ENCODE data around the gene PRSS1.
A peak's percentile ranks its signal among the peaks of the same experiment; 100 is the strongest.
"Not testable (repeated sequence)": the region's sequence is repeated elsewhere in the genome, so short reads cannot be mapped to it uniquely, and the experiment has no call there.

Gene PRSS1

GRCh38 chr7:142746264-142746663 lies 3.0 kb upstream of the PRSS1 start:
- no peak for DNase-seq (ENCODE audit: low read depth)

GRCh38 chr7:142748410-142748809 lies 862 bp upstream of the PRSS1 start:
- DNase-seq (ENCODE audit: low read depth), result not testable (repeated sequence)

- no peak for DNase-seq (ENCODE audit: low read depth)
Observed at GRCh38 chr7:142750321-142750938, 1.2 kb downstream of the PRSS1 start.

DNA sequence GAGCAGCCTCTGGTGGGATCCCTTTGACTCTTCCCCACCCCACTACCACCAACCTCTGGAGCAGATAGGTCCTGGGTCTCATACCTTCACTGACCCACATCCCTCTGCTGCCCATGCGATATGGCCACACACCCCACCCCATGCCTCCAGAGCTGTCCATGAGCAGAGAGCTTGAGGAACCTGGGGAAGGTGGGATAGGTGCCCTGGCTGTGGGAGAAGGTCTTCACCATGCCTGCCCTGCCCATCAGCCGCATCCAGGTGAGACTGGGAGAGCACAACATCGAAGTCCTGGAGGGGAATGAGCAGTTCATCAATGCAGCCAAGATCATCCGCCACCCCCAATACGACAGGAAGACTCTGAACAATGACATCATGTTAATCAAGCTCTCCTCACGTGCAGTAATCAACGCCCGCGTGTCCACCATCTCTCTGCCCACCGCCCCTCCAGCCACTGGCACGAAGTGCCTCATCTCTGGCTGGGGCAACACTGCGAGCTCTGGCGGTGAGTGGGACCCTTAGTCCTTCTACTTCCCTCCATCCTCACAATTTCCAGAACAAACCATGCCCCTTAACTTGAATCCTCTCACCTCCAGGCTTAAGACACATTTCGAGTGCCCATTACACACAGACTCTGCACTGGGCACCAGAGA lies 2.4 kb downstream of the PRSS1 start:
- DNase-seq (ENCODE audit: low read depth), result not testable (repeated sequence)

DNA sequence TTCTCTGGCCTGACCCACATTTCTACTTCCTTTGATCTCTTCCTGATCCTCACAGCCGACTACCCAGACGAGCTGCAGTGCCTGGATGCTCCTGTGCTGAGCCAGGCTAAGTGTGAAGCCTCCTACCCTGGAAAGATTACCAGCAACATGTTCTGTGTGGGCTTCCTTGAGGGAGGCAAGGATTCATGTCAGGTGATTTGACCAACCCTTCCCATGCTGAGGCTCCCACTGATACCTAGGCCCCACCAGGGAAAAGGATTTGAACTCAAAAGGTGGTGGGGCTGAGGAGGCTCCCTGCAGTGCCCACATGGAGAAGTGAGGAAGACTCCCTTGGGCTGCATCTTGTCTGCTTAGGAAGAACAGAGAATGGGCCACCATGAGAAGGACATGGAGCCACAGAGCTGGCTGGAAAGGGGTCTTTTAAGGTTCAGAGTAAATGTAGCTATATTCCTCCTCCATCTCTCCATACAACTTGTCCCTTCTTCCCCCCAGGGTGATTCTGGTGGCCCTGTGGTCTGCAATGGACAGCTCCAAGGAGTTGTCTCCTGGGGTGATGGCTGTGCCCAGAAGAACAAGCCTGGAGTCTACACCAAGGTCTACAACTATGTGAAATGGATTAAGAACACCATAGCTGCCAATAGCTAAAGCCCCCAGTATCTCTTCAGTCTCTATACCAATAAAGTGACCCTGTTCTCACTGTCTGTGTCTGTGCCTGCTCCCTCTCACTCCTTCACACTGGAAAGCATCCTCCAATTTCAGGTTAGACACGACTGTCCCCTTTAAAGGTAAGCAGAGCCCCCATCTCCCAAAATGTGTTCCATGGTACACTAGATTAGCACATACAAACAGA lies 3.3 kb downstream of the PRSS1 start:
- no peak for DNase-seq (ENCODE audit: low read depth)

DNA sequence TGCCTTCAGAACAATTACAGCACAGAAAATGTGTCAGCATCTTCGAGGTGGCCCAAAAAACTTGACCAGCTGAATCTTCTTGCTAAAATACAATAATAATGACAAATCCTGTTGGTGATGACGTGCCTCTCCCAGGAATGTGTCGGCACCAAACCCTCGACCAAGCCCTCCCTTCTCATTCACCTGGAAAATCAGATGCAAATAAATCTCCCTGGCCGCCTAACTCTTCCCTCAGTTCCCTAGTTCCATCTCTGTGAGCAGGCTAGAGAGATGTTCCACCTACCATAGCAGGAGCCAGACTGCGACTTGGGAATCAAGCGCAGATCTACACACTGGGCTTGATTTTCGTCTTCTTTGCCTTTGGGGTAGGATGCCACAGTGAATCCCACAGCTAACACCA lies 4.1 kb downstream of the PRSS1 start:
- no peak for DNase-seq (ENCODE audit: low read depth)

GRCh38 chr7:142753925-142754491 lies 4.7 kb downstream of the PRSS1 start:
- DNase-seq (ENCODE audit: low read depth), result not testable (repeated sequence)

DNA sequence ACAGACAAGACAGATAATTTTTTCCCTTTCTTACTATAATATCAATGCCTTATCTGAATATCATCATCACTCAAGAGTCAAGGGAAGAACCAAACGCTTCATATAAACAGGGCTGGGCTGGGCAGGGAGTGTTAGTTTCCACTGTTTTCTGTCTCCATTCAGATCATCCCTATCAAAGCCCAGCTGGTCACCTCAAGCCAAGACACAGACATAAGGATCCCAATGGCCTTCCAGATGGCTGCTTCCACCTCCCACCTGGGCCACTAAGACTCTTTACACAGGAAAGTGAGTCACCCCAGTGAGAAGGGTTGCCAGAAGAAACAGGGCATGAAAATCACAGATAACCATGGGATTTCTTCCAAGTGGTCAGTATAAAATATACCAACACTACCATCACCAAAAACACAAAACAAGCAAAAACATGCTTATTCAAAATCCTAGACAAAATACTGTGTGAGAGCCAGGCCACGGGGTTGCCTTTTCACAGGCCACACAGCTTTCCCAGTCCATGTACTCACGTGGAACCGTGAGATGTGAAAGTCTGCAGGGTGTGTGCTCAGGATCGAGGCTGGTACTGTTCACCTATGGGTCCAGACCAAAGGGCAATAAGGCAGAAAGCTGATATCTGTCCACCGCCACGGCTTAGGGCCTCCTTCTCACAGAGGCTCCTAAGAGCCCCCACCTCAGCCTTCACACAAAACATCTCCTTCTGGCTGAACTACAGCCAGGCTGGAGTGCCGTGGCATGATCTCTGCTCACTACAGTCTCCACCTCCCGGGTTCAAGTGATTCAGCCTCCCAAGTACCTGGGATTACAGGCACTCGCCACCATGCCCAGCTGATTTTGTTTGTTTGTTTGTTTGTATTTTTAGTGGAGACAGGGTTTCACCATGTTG lies 5.7 kb downstream of the PRSS1 start:
- DNase-seq (ENCODE audit: low read depth), result no peak

- not testable (repeated sequence) for DNase-seq (ENCODE audit: low read depth)
Observed at GRCh38 chr7:142758312-142758711, 9.0 kb downstream of the PRSS1 start.

DNA sequence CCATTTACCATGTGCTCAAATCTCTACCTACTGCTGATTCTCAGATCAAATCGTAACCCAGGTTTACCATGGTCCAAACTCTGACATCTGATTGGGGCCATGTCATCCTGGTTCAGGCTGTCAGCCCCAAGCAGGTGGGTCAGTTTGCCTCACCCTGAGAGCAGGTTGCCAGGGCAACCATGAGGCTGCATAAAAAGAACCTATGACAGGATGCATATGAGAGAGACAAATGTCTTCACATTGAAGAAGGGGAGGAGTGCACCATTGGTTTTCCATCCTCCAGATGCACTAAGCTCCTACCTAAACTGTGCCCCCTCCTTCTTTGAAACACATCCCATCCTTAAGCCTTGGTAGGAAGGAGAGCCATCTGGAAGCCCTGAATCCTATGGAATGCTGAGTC lies 10.2 kb downstream of the PRSS1 start:
- DNase-seq (ENCODE audit: low read depth), result no peak

DNA sequence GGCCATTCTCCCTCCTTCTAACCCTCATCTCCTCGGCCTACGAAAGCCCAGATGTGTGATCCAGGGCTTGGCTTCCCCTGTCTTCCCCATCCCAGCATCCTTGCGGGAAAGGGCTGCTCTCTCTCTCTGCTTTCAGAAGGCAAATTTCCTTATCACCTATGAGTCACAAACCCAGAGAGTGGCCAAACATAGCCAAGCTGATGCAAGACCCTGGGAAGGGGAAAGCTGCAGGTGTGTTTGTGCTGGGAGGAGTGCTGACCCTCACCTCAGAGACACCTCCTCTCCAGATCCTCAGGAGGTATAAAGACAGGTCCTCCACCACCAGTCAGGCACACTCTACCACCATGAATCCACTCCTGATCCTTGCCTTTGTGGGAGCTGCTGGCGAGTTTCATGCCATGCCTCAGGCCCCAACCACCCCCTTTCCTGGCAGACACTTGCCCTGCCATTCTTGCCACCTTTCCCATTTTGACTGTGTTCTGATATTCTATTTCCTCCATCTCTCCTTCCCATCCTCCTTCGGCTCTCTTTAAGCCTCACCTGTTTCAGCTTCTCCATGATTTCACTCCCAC lies 10.9 kb downstream of the PRSS1 start:
- DNase-seq (ENCODE audit: low read depth), result peak; percentile 21

- DNase-seq (ENCODE audit: low read depth), result not testable (repeated sequence)
Observed at GRCh38 chr7:142761606-142762005, 12.3 kb downstream of the PRSS1 start.

DNA sequence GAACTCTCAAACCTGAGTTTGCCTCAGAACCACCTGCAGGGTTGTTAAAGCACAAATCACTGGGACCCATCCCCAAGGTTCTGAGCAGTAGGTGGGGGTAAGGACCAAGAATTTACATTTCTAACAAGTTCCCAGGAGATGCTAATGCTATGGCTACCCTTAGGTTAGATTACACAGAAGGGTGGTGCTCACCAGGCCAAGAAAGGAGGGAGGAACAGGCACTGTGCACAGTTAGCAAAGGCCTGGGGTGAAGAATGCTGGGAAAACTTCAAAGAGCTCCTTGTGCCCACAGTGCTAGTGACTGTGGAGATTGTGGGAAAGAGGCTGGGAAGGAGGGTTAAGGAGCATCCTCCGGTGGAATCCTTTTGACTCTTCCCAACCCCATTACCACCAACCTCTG lies 12.8 kb downstream of the PRSS1 start:
- DNase-seq (ENCODE audit: low read depth), result no peak

DNA sequence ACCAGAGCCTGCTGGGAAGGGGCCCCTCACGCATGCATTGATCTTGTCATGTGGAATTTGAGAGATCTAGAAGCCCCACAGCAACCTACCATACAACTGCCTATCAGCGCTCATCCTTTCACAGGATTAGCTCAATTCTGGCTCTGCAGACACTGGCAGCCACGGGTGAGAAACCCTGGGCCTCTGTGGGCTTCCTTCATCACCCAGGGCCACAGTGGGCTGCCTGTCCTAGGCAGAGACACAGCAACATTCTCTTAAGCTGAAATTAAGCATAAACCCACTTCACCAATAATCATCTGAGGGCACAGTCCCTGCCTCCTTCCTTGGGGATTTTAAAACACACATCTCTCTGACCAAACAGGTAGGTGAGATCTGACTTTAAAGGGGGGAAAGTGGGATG lies 18.2 kb downstream of the PRSS1 start:
- DNase-seq (ENCODE audit: low read depth), result no peak

GRCh38 chr7:142767861-142768260 lies 18.6 kb downstream of the PRSS1 start:
- DNase-seq (ENCODE audit: low read depth), result no peak

DNA sequence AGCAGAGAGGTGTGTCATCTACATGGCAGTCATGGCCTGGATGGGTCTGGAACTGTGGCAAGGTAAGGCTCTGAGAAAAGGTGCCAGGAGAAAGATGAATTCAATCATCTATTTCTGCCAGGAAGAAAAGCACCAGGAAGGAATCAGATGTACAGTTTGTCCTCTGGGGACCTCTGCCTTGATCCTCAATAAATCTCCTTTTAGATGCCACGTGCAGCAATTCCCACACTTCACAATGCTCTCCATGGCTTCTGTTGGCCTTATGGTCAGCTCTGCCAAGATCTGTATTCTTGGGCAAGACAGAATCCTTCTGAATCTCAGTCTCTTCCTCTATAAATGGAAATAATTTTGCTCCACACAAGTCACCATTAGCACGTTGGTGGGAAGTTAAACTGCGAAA lies 19.6 kb downstream of the PRSS1 start:
- not testable (repeated sequence) for DNase-seq (ENCODE audit: low read depth)

DNA sequence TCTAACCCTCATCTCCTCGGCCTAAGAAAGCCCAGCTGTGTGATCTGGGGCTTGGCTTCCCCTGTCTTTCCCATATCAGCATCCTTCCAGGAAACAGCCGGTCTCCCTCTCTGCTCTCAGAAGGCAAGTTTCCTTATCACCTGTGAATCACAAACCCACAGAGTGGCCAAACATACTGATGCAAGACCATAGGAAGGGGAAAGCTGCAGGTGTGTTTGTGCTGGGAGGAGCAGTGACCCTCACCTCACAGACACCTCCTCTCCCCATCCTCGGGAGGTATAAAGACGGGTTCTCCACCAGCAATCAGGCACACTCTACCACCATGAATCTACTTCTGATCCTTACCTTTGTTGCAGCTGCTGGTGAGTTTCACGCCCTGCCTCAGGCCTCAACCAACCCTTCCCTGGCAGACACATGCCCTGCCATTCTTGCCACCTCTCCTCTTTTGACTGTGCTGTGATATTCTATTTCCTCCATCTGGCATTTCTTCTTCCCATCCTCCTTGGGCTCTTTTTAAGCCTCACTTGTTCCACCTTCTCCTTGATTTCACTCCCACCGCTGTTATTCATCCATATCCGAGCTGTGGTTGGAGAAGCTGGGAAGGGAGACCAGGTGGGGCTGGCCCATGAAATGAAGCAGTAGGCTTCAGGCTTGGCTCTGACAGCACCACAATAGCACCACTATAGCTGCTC lies 21.5 kb downstream of the PRSS1 start, which contains the start of gene PRSS2:
PRSS2 (plus strand) TSS at position 310 of the 692 bp plus-strand sequence; CDS start at position 323, 13 bp downstream.
- no peak for DNase-seq (ENCODE audit: low read depth)

- no peak for DNase-seq (ENCODE audit: low read depth)
Observed at GRCh38 chr7:142771353-142771723, 22.1 kb downstream of the PRSS1 start.

DNA sequence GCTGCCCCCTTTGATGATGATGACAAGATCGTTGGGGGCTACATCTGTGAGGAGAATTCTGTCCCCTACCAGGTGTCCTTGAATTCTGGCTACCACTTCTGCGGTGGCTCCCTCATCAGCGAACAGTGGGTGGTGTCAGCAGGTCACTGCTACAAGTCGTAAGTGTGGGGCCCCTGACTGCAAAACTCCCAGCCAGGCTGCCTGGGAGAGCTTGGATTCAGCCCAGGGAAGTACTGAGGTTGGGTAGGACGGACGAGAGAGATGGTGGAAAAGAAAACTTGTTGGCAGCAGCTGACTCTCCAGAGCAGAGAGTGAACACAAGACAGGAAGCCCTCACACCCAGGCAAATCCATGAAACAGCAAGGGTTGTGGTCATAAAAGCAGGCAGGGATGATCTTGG lies 22.8 kb downstream of the PRSS1 start:
- DNase-seq (ENCODE audit: low read depth), result no peak

DNA sequence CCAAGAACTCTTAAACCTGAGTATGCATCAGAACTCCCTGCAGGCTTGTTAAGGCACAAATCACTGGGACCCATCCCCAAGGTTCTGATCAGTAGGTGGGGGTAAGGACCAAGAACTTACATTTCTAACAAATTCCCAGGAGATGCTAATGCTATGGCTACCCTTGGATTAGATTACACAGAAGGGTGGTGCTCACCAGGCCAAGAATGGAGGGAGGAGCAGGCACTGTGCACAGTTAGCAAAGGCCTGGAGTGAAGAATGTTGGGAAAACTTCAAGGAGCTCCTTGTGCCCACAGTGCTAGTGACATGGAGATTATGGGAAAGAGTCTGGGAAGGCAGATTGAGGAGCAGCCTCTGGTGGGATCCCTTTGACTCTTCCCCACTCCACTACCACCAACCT lies 23.4 kb downstream of the PRSS1 start:
- no peak for DNase-seq (ENCODE audit: low read depth)

GRCh38 chr7:142773230-142773629 lies 24.0 kb downstream of the PRSS1 start:
- DNase-seq (ENCODE audit: low read depth), result no peak
